ENCODE results near the gene KRT75.

GRCh38 chr12:52441320-52441911 lies 7.2 kb upstream of the KRT75 start:
- TF ChIP-seq CTCF (conservative IDR thresholded peaks at IDR 0.05; ENCODE audit: low read depth, low read length): no peak
- TF ChIP-seq ELK1 (IDR thresholded peaks at IDR 0.05; ENCODE audit: borderline replicate concordance, low read depth, low read length): no peak
- no peak for TF ChIP-seq BHLHE40 (IDR thresholded peaks at IDR 0.05; ENCODE audit: low read depth, low read length)
- no peak for TF ChIP-seq MAFK (IDR thresholded peaks at IDR 0.05; ENCODE audit: low read depth, low read length)
- no peak for TF ChIP-seq POLR2A (IDR thresholded peaks at IDR 0.05; ENCODE audit: low read depth, low read length)
- TF ChIP-seq CHD1 (IDR thresholded peaks at IDR 0.05; ENCODE audit: low read depth, low read length): no peak
- no peak for TF ChIP-seq SMC3 (IDR thresholded peaks at IDR 0.05; ENCODE audit: low read depth, low read length)

All from IMR-90 (cell line).